T1000 (cell line): Measurements from ENCODE around the gene KIRREL3.

ENCODE experiments used
- DNase-seq: peaks from one replicate; lab custom pipeline; 2025; ENCODE audit warnings: mixed read lengths; lab: John Stamatoyannopoulos, UW

KIRREL3 gene

GRCh38 chr11:126421271-126421671 is 579.3 kb downstream of the KIRREL3 start:
- no peak for DNase-seq

GRCh38 chr11:126420698-126421256 is 579.8 kb downstream of the KIRREL3 start:
- DNase-seq = no peak

- DNase-seq = no peak
Measured at GRCh38 chr11:126419801-126420697, 580.5 kb downstream of the KIRREL3 start.

- DNase-seq = no peak
Measured at GRCh38 chr11:126418887-126419286, 581.7 kb downstream of the KIRREL3 start.

- DNase-seq = no peak
Measured at GRCh38 chr11:126417091-126417862, 583.3 kb downstream of the KIRREL3 start.

GRCh38 chr11:126416542-126417090 is 584.0 kb downstream of the KIRREL3 start:
- no peak for DNase-seq

GRCh38 chr11:126415669-126416420 is 584.7 kb downstream of the KIRREL3 start:
- DNase-seq = no peak

- no peak for DNase-seq
Measured at GRCh38 chr11:126415128-126415527, 585.4 kb downstream of the KIRREL3 start.

- no peak for DNase-seq
Measured at GRCh38 chr11:126414615-126415014, 586.0 kb downstream of the KIRREL3 start.

GRCh38 chr11:126413843-126414405 is 586.6 kb downstream of the KIRREL3 start:
- DNase-seq = no peak

- no peak for DNase-seq
Measured at GRCh38 chr11:126413426-126413825, 587.1 kb downstream of the KIRREL3 start.

- DNase-seq = no peak
Measured at GRCh38 chr11:126411971-126412381, 588.6 kb downstream of the KIRREL3 start.

GRCh38 chr11:126410649-126411048 is 589.9 kb downstream of the KIRREL3 start:
- no peak for DNase-seq

GRCh38 chr11:126409620-126409985 is 591.0 kb downstream of the KIRREL3 start:
- no peak for DNase-seq

- no peak for DNase-seq
Measured at GRCh38 chr11:126408901-126409619, 591.5 kb downstream of the KIRREL3 start.

- DNase-seq = no peak
Measured at GRCh38 chr11:126408496-126408895, 592.1 kb downstream of the KIRREL3 start.

GRCh38 chr11:126407682-126408288 is 592.8 kb downstream of the KIRREL3 start:
- DNase-seq = no peak

- DNase-seq = no peak
Measured at GRCh38 chr11:126407101-126407521, 593.5 kb downstream of the KIRREL3 start.

GRCh38 chr11:126406368-126406767 is 594.2 kb downstream of the KIRREL3 start:
- no peak for DNase-seq

GRCh38 chr11:126405906-126406305 is 594.7 kb downstream of the KIRREL3 start:
- DNase-seq = no peak
